ENCODE data around the gene BMP7.

BMP7 gene

GRCh38 chr20:57124800-57125517 lies 141.5 kb downstream of the BMP7 start:
- no peak for DNase-seq (ENCODE audit: low read depth in 2 of 2)

- DNase-seq (ENCODE audit: low read depth in 2 of 2): no peak
These were observed 142.1 kb downstream of the BMP7 start for GRCh38 chr20:57124366-57124765.

- no peak for DNase-seq (ENCODE audit: low read depth in 2 of 2)
These were observed 142.9 kb downstream of the BMP7 start for GRCh38 chr20:57123504-57123903.

GRCh38 chr20:57122536-57123489 lies 143.6 kb downstream of the BMP7 start:
- no peak for DNase-seq (ENCODE audit: low read depth in 2 of 2)

GRCh38 chr20:57118964-57119363 lies 147.5 kb downstream of the BMP7 start:
- DNase-seq (ENCODE audit: low read depth in 2 of 2): no peak

Data from stimulated activated CD8-positive, alpha-beta memory T cell treated with anti-CD3 and anti-CD28 coated beads, Interleukin-7, amount 100 ng/mL, for 1 hour (primary cell).